SK-N-SH (cell line): ENCODE measurements around the gene PTGES3. TPM values are rescaled to one million over a fixed set of nuclear protein-coding genes. Genes with fewer than 3 reads are reported as not detected.

Experiments
- CTCF ChIA-PET: fragments of 300-600, 350-600 bp; formaldehyde crosslinking; extraction: SDS; loops from one replicate; lab custom pipeline; 2021; lab: Yijun Ruan, JAX
- POLR2A ChIA-PET: fragments of 350-600 bp; sonication (Branson Sonifier 250); formaldehyde crosslinking; extraction: SDS; loops from one replicate; lab custom pipeline; 2020; ENCODE audit warnings: antibody characterized with exemption, inconsistent platforms; lab: Yijun Ruan, JAX
- DNase-seq: peaks from one replicate; pipeline ENCODE4 v3.0.0; 2012
- H2AFZ ChIP-seq: fragments of 200-600 bp; sonication (generic); 2 replicates; pipeline ENCODE4 v1.8.1; 2016; ENCODE audit warnings: antibody characterized with exemption, mild to moderate bottlenecking, low read depth
- H3F3A ChIP-seq: fragments of 200-600 bp; sonication (generic); replicated peaks from 2 replicates; pipeline ENCODE3; 2016; ENCODE audit warnings: antibody characterized with exemption, mild to moderate bottlenecking; ENCODE audit not compliant: insufficient read depth
- H3K27ac ChIP-seq, 2 experiments: fragments of 200-500 bp in 1 of 2; fragments of 200-600 bp in 1 of 2; sonication (Bioruptor generic) in 1 of 2; sonication (generic), shearing (Covaris generic) in 1 of 2; 2 replicates each; pipeline versions ENCODE4 v1.5.1 to v1.6.1; 2014 to 2016; ENCODE audit warnings: low read depth in 2 of 2, inconsistent platforms in 1 of 2, low read length in 1 of 2, mild to moderate bottlenecking in 1 of 2, mixed read lengths in 1 of 2
- H3K27me3 ChIP-seq: fragments of 200-600 bp; sonication (generic), shearing (Covaris generic); 2 replicates; pipeline ENCODE4 v1.6.1; 2016; ENCODE audit warnings: mixed run types; ENCODE audit not compliant: insufficient read depth
- H3K36me3 ChIP-seq, 2 experiments: fragments of 200-500 bp in 1 of 2; fragments of 200-600 bp in 1 of 2; sonication (Bioruptor generic) in 1 of 2; sonication (generic) in 1 of 2; replicated peaks in 1 of 2; 2 replicates each; pipeline versions ENCODE3 to v1.5.1; 2014 to 2016; ENCODE audit warnings: low read length in 1 of 2, mild to moderate bottlenecking in 1 of 2; ENCODE audit not compliant: insufficient read depth in 2 of 2, control insufficient read depth in 1 of 2
- H3K4me1 ChIP-seq, 2 experiments: fragments of 200-500 bp in 1 of 2; fragments of 200-600 bp in 1 of 2; sonication (Bioruptor generic) in 1 of 2; sonication (generic), shearing (Covaris generic) in 1 of 2; 2 replicates each; pipeline versions ENCODE4 v1.5.1 to v1.6.1; 2014 to 2016; ENCODE audit warnings: low read depth in 1 of 2, low read length in 1 of 2, mixed run types in 1 of 2; ENCODE audit not compliant: insufficient read depth in 2 of 2, control insufficient read depth in 1 of 2
- H3K4me2 ChIP-seq: fragments of 200-600 bp; sonication (generic), shearing (Covaris generic); 2 replicates; pipeline ENCODE4 v1.6.1; 2017; ENCODE audit warnings: mixed run types
- H3K4me3 ChIP-seq, 2 experiments: fragments of 200-500 bp in 1 of 2; fragments of 200-600 bp in 1 of 2; sonication (Bioruptor generic) in 1 of 2; sonication (generic), shearing (Covaris generic) in 1 of 2; 2 replicates each; pipeline versions ENCODE4 v1.5.1 to v1.8.1; 2014 to 2016; ENCODE audit warnings: low read depth in 2 of 2, inconsistent platforms in 1 of 2, low read length in 1 of 2, mild to moderate bottlenecking in 1 of 2, mixed read lengths in 1 of 2, moderate library complexity in 1 of 2
- H3K79me2 ChIP-seq: fragments of 200-600 bp; sonication (generic); 2 replicates; pipeline ENCODE4 v1.8.1; 2017; ENCODE audit warnings: mild to moderate bottlenecking; ENCODE audit not compliant: insufficient read depth
- H3K9ac ChIP-seq: fragments of 200-600 bp; sonication (generic); 2 replicates; pipeline ENCODE4 v1.6.1; 2017; ENCODE audit warnings: mixed run types
- H3K9me2 ChIP-seq: fragments of 200-600 bp; sonication (generic); 2 replicates; pipeline ENCODE4 v1.6.1; 2017; ENCODE audit warnings: mixed run types
- H3K9me3 ChIP-seq: fragments of 200-600 bp; sonication (generic); 2 replicates; pipeline ENCODE4 v1.6.1; 2017; ENCODE audit warnings: mixed run types, mild to moderate bottlenecking, moderate library complexity
- H4K20me1 ChIP-seq: fragments of 200-600 bp; sonication (generic); 2 replicates; pipeline ENCODE4 v1.6.1; 2017; ENCODE audit warnings: mild to moderate bottlenecking, mixed run types; ENCODE audit not compliant: insufficient read depth
- ELF1 ChIP-seq: IDR thresholded peaks from 2 replicates; pipeline ENCODE4 v1.4.0; 2012
- FOSL2 ChIP-seq: IDR thresholded peaks from 2 replicates; pipeline ENCODE4 v1.4.0; 2012; ENCODE audit warnings: low read depth, mild to moderate bottlenecking, moderate library complexity, borderline replicate concordance
- FOXM1 ChIP-seq: IDR thresholded peaks from 2 replicates; pipeline ENCODE4 v1.4.0; 2012; ENCODE audit warnings: low read depth, mild to moderate bottlenecking
- GABPA ChIP-seq: IDR thresholded peaks from 2 replicates; pipeline ENCODE4 v1.4.0; 2012; ENCODE audit warnings: low read depth, mild to moderate bottlenecking
- GATA2 ChIP-seq: sonication (generic); formaldehyde crosslinking; IDR thresholded peaks from 2 replicates; pipeline ENCODE4 v1.5.0; 2020; ENCODE audit warnings: mild to moderate bottlenecking, missing genetic modification reagents
- MAX ChIP-seq: IDR thresholded peaks from 2 replicates; pipeline ENCODE4 v1.4.0; 2012; ENCODE audit warnings: low read depth
- MEF2A ChIP-seq: IDR thresholded peaks from 2 replicates; pipeline ENCODE4 v1.4.0; 2012; ENCODE audit warnings: low read depth, borderline replicate concordance
- NFIC ChIP-seq: IDR thresholded peaks from 2 replicates; pipeline ENCODE4 v1.4.0; 2012; ENCODE audit warnings: borderline replicate concordance
- NRF1 ChIP-seq: IDR thresholded peaks from 2 replicates; pipeline ENCODE4 v1.6.1; 2012; ENCODE audit warnings: low read depth, mild to moderate bottlenecking, low read length
- PBX3 ChIP-seq: IDR thresholded peaks from 2 replicates; pipeline ENCODE4; 2012
- POLR2AphosphoS5 ChIP-seq: IDR thresholded peaks from 2 replicates; pipeline ENCODE4 v1.6.1; 2012; ENCODE audit warnings: low read depth, low read length
- RAD21 ChIP-seq: IDR thresholded peaks from 2 replicates; pipeline ENCODE4 v1.6.1; 2012; ENCODE audit warnings: mild to moderate bottlenecking, low read length
- RCOR1 ChIP-seq: fragments of 150-350 bp; IDR thresholded peaks from 2 replicates; pipeline ENCODE4 v1.6.1; 2017; ENCODE audit warnings: antibody characterized with exemption, low read length
- RXRA ChIP-seq: IDR thresholded peaks from 2 replicates; pipeline ENCODE4 v1.4.0; 2012; ENCODE audit warnings: low read depth, mild to moderate bottlenecking, borderline replicate concordance
- SIN3A ChIP-seq: IDR thresholded peaks from 2 replicates; pipeline ENCODE4 v1.6.1; 2012; ENCODE audit warnings: low read depth, mild to moderate bottlenecking, low read length, moderate library complexity, borderline replicate concordance
- SMC3 ChIP-seq: IDR thresholded peaks from 2 replicates; pipeline ENCODE4 v1.6.1; 2012; ENCODE audit warnings: low read depth, low read length, improper control_type of control experiment
- TAF1 ChIP-seq: IDR thresholded peaks from 2 replicates; pipeline ENCODE4 v1.6.1; 2012; ENCODE audit warnings: low read depth, mild to moderate bottlenecking, low read length, moderate library complexity, borderline replicate concordance
- USF1 ChIP-seq: IDR thresholded peaks from 2 replicates; pipeline ENCODE4 v1.4.0; 2012; ENCODE audit warnings: low read depth, borderline replicate concordance
- YY1 ChIP-seq: IDR thresholded peaks from 2 replicates; pipeline ENCODE4 v1.4.0; 2012; ENCODE audit warnings: low read depth, mild to moderate bottlenecking
- WGBS: methylation state at CpG from one replicate; pipeline ENCODE4 v1.1.6; 2017; ENCODE audit warnings: low lambda C conversion rate; 5-methylcytosine and 5-hydroxymethylcytosine counted together
- polyA plus RNA-seq, 3 experiments: library from polyadenylated mRNA; depleted of rRNA; stranded (reverse); fragments of >200 nt; gene quantifications; 2 replicates each; pipeline ENCODE4 v1.2.3, GENCODE V29; 2012
- TF ChIP-seq, protein P1 (sequence below): IDR thresholded peaks from 2 replicates; pipeline ENCODE4 v1.6.1; 2012; ENCODE audit warnings: mild to moderate bottlenecking, low read depth, low read length, moderate library complexity
- TF ChIP-seq, protein P2 (sequence below): fragments of 200-600 bp; sonication (generic); IDR thresholded peaks from 2 replicates; pipeline ENCODE4 v1.6.1; 2017; ENCODE audit warnings: antibody characterized with exemption, mild to moderate bottlenecking, moderate library complexity

The PTGES3 gene
- polyA plus RNA-seq, 1 of the 3 experiments (the other 2 are of a cell fraction) = 38.9 TPM

DNA sequence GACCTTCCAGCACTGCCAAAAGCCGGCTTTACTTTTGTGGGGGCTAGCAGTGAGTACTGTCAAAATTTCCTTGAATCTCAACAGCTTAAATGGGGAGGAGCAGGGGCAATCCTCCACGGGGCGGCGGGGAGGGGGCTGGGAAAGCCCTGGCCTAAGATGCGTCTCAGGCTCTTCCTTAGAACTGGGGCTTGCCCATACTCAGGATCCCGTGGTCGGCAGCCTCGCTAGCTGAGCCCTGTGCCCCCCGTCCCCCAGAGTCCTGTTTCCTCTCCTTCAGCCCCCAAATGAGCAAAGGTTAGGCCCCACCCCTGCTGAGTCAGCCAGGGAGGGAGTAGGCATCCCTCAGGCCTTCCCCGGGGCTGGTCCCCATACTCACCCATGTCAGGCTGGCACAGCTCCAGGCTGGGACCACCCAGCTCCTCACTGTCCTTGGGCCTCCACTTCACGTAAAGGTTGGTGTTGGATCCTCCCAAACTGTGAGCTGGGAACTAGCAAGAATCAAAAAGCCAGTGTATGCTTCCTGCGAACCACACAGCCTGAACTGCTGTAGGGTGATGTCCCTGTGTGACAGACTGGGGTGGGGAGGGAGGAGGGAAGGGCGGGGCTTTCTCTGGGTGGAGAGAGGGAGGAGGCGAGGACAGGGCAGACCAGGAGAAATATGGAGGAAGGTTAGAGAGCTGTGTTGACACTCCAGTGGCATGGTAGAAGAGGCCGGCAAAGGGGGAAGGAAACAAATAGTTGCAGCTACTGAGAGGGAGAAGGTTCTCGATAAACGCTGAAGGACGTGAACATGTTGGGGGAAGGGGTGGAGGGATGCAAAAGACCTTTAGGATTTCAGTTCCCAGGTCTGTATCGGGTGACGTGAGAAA is 52.0 kb downstream of the PTGES3 start (continued):
- TF ChIP-seq, protein P1, sequence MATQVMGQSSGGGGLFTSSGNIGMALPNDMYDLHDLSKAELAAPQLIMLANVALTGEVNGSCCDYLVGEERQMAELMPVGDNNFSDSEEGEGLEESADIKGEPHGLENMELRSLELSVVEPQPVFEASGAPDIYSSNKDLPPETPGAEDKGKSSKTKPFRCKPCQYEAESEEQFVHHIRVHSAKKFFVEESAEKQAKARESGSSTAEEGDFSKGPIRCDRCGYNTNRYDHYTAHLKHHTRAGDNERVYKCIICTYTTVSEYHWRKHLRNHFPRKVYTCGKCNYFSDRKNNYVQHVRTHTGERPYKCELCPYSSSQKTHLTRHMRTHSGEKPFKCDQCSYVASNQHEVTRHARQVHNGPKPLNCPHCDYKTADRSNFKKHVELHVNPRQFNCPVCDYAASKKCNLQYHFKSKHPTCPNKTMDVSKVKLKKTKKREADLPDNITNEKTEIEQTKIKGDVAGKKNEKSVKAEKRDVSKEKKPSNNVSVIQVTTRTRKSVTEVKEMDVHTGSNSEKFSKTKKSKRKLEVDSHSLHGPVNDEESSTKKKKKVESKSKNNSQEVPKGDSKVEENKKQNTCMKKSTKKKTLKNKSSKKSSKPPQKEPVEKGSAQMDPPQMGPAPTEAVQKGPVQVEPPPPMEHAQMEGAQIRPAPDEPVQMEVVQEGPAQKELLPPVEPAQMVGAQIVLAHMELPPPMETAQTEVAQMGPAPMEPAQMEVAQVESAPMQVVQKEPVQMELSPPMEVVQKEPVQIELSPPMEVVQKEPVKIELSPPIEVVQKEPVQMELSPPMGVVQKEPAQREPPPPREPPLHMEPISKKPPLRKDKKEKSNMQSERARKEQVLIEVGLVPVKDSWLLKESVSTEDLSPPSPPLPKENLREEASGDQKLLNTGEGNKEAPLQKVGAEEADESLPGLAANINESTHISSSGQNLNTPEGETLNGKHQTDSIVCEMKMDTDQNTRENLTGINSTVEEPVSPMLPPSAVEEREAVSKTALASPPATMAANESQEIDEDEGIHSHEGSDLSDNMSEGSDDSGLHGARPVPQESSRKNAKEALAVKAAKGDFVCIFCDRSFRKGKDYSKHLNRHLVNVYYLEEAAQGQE = 0 out of 2 replicates have a peak, but pooled peaks have one; percentile 4

GRCh38 chr12:56634837-56635791 is 53.0 kb downstream of the PTGES3 start:
- Histone ChIP-seq H3F3A (peaks cover 54% of the 10 kb centered on the region), H3K79me2 (peaks cover 46% of the 10 kb centered on the region)
- peak; percentile 51 for TF ChIP-seq RAD21
- TF ChIP-seq FOXM1 = no peak
- peak; percentile 15; the same call in 1 of the 2 replicates for TF ChIP-seq POLR2AphosphoS5
- TF ChIP-seq NRF1 = no peak
- no peak for TF ChIP-seq GATA2 (CRISPR knock-in tag)
- no peak for TF ChIP-seq GABPA
- 0 out of 2 replicates have a peak, but pooled peaks have one; percentile 18 for TF ChIP-seq ELF1
- TF ChIP-seq TAF1 = peak; percentile 36; the same call in 1 of the 2 replicates
- TF ChIP-seq SIN3A = no peak
- no peak for TF ChIP-seq NFIC
- no peak for TF ChIP-seq YY1
- TF ChIP-seq FOSL2 = no peak
- TF ChIP-seq SMC3 = peak; percentile 23
- TF ChIP-seq MEF2A = no peak
- TF ChIP-seq, protein P2, sequence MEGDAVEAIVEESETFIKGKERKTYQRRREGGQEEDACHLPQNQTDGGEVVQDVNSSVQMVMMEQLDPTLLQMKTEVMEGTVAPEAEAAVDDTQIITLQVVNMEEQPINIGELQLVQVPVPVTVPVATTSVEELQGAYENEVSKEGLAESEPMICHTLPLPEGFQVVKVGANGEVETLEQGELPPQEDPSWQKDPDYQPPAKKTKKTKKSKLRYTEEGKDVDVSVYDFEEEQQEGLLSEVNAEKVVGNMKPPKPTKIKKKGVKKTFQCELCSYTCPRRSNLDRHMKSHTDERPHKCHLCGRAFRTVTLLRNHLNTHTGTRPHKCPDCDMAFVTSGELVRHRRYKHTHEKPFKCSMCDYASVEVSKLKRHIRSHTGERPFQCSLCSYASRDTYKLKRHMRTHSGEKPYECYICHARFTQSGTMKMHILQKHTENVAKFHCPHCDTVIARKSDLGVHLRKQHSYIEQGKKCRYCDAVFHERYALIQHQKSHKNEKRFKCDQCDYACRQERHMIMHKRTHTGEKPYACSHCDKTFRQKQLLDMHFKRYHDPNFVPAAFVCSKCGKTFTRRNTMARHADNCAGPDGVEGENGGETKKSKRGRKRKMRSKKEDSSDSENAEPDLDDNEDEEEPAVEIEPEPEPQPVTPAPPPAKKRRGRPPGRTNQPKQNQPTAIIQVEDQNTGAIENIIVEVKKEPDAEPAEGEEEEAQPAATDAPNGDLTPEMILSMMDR = peak; percentile 57
- TF ChIP-seq USF1 = no peak
- TF ChIP-seq RCOR1 = no peak; the same call in 1 of the 2 replicates
- no peak for TF ChIP-seq RXRA
- TF ChIP-seq PBX3 = no peak
- peak; percentile 84 for TF ChIP-seq MAX

More at GRCh38 chr12:56634837-56635791, 53.0 kb downstream of the PTGES3 start:
- peaks cover 24 to 28% of the 10 kb centered on the region in 2 experiments for H3K36me3 ChIP-seq
- no peaks in the 10 kb centered on the region for H3K27me3 ChIP-seq
- H3K9me2 ChIP-seq = no peaks in the 10 kb centered on the region
- WGBS = 8% methylated on average over 39 of the region's 47 CpGs
- H3K4me1 ChIP-seq = peaks cover 27 to 52% of the 10 kb centered on the region in 2 experiments
- H3K9me3 ChIP-seq = no peaks in the 10 kb centered on the region
- ChIA-PET POLR2A (interaction anchor here (0.7 to 2.0 kb wide), 5 partner anchors 10 to 113 kb away, joined by 3 to 25 read pairs (median 4); partner anchors contain the start of genes ATP5F1B and NACA), CTCF (interaction anchor here (0.7 to 3.7 kb wide), 24 partner anchors 10 to 434 kb away, joined by 3 to 54 read pairs (median 6); partner anchors contain the start of genes PRIM1 and RBMS2)
- H3K4me2 ChIP-seq = peak overlapping the region; percentile 98
- peaks cover 30% of the 10 kb centered on the region for H4K20me1 ChIP-seq
- peak; percentile 85 for DNase-seq
- peak overlapping the region; percentile 75 for H3K9ac ChIP-seq
- peak overlapping the region; percentile 90 to 95 for H3K4me3 ChIP-seq
- peak overlapping the region; percentile 94 to 96 for H3K27ac ChIP-seq
- peak overlapping the region; percentile 77 for H2AFZ ChIP-seq
